ENCODE measurements around the gene SLC25A48.
A peak's percentile ranks its signal among the peaks of the same experiment; 100 is the strongest.

Gene SLC25A48

DNA sequence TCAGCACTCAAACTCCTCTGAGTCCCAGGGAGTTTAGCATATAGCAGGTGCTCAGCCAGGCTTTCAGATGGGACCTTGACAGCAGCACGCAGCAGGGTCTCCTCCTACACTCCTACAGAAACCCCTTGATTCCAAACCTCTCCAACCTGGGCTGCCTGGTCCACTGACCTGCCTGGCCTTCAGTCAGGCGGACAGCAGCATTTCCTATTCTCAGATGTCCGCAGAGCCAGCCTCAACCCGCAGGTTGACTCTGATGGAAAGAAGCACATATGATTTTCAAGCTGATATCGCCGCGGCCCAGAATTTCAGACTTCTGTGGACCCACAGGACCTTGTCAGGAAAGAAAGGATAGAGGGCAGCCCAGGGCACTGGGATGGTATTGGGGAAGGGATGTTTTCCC lies 5.3 kb upstream of the SLC25A48 start:
- CTCF ChIA-PET, result interaction anchor here (0.7 to 2.9 kb wide), 14 partner anchors 10 to 371 kb away, joined by 3 to 27 read pairs (median 8); no protein-coding TSS in a partner anchor
- no peak overlapping the region for H3K27ac ChIP-seq
- POLR2A ChIA-PET (ENCODE audit: low non-redundant PET), result no interaction called here
- no peak for DNase-seq (ENCODE audit: low spot score)
- TF ChIP-seq, protein P1, sequence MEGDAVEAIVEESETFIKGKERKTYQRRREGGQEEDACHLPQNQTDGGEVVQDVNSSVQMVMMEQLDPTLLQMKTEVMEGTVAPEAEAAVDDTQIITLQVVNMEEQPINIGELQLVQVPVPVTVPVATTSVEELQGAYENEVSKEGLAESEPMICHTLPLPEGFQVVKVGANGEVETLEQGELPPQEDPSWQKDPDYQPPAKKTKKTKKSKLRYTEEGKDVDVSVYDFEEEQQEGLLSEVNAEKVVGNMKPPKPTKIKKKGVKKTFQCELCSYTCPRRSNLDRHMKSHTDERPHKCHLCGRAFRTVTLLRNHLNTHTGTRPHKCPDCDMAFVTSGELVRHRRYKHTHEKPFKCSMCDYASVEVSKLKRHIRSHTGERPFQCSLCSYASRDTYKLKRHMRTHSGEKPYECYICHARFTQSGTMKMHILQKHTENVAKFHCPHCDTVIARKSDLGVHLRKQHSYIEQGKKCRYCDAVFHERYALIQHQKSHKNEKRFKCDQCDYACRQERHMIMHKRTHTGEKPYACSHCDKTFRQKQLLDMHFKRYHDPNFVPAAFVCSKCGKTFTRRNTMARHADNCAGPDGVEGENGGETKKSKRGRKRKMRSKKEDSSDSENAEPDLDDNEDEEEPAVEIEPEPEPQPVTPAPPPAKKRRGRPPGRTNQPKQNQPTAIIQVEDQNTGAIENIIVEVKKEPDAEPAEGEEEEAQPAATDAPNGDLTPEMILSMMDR (conservative IDR thresholded peaks at IDR 0.05; ENCODE audit: low read depth), result no peak

DNA sequence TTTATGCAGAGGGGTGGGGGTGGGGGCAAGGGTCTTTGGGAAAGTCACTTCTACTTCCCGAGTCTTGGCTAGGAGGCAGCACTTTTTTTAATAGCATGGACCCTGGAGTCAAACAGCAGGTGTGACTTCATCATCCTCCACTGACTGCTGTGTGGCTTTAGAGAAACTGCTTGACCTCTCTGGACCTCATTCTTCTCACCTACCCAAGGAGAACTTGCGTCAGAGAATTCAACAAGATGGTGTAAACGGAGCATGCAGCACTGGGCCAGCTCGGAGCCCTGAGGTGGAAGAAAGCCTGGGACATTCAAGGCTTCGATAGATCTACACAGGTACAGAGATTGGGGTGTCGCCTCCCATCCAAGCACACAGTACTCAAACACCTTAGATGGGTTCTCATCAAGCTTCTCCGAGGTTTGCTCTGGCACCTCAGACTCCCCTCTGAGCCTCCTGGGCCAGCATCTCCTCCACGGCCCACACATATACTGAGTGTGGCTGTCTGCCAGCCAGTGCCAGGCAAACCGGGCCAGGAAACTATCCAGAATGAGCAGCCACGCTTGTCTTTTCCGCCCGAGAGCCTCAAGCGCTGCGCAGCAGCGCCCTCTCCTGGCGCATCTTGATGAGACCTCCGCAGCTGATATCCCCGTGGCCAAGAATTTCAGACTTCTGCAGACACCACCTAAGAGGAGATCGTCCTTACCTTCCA lies 4.6 kb upstream of the SLC25A48 start:
- ChIA-PET CTCF (interaction anchor here (0.5 to 2.9 kb wide), 33 partner anchors 8 to 1923 kb away, joined by 3 to 27 read pairs (median 4); partner anchors contain the start of gene NEUROG1), POLR2A (ENCODE audit: low non-redundant PET) (no interaction called here)
- TF ChIP-seq, protein P1 (conservative IDR thresholded peaks at IDR 0.05; ENCODE audit: low read depth), result peak; percentile 84
- peak; percentile 82 for DNase-seq (ENCODE audit: low spot score)
- no peak overlapping the region for H3K27ac ChIP-seq

DNA sequence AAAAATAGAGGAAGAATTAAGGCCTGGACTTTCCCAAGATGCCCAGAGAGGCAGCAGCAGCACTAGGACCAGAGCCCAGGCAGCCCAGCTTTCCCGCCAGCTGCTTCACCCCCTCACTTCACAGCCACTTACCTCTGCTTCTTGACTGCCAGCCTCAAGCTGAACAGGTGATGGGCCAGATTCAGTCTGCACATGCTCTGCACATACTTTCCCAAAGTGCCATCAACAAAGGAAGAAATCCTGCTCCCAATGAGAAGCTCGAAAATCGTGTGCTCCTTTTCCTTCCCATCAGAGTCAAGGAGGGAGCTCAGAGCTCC lies 4.1 kb upstream of the SLC25A48 start:
- DNase-seq (ENCODE audit: low spot score), result no peak
- CTCF ChIA-PET, result interaction anchor here (0.6 to 2.9 kb wide), 25 partner anchors 9 to 1923 kb away, joined by 3 to 27 read pairs (median 7); partner anchors contain the start of gene NEUROG1
- H3K27ac ChIP-seq, result no peak overlapping the region
- POLR2A ChIA-PET (ENCODE audit: low non-redundant PET), result no interaction called here
- TF ChIP-seq, protein P1 (conservative IDR thresholded peaks at IDR 0.05; ENCODE audit: low read depth), result peak; percentile 42

DNA sequence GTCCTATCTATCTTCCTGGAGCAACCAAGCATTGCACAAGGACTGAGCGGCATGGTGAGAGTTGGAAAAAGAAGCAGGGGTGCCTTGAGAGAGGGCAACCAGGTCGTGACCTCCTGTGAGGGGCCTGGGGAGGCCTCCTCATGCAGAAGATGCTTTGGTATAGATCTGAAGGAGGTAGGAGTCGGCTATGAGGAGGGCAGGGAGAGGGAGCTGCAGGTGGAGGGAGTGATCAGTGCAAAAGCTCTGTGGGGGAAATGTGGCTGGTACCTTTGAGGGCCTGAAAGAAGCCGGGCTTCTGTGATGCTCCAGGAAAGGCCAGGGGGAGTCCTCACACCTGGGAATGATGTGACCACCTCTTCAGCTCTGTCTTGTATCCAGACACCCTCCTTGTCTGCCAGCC lies 3.6 kb upstream of the SLC25A48 start:
- ChIA-PET CTCF (interaction anchor here (0.8 to 2.9 kb wide), 17 partner anchors 8 to 373 kb away, joined by 3 to 27 read pairs (median 8); partner anchors contain the start of gene NEUROG1), POLR2A (ENCODE audit: low non-redundant PET) (no interaction called here)
- no peak for DNase-seq (ENCODE audit: low spot score)
- TF ChIP-seq, protein P1 (conservative IDR thresholded peaks at IDR 0.05; ENCODE audit: low read depth), result no peak
- no peak overlapping the region for H3K27ac ChIP-seq

DNA sequence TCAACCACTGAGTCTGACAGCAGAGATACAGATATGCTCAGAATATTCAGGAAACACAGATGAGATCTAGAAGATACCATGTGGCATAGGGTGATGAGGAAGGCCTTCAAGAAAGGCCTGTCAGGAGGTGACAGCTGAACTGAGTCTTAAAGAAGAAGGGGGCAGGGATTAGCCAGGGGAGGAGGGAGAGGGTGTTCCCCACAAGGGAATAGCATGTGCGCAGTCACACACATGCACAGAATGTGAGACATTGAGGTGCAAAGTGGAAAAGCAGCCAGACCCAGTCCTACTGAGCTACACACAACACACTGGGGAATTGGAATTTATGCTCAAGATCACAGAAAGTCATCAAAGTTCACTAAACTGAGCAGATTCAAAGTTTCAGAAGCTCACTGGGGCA lies 3.0 kb upstream of the SLC25A48 start:
- ChIA-PET POLR2A (ENCODE audit: low non-redundant PET) (no interaction called here), CTCF (interaction anchor here (1.0 to 2.9 kb wide), 6 partner anchors 18 to 365 kb away, joined by 4 to 27 read pairs (median 16); no protein-coding TSS in a partner anchor)
- TF ChIP-seq, protein P1 (conservative IDR thresholded peaks at IDR 0.05; ENCODE audit: low read depth), result no peak
- no peak overlapping the region for H3K27ac ChIP-seq
- DNase-seq (ENCODE audit: low spot score), result no peak

DNA sequence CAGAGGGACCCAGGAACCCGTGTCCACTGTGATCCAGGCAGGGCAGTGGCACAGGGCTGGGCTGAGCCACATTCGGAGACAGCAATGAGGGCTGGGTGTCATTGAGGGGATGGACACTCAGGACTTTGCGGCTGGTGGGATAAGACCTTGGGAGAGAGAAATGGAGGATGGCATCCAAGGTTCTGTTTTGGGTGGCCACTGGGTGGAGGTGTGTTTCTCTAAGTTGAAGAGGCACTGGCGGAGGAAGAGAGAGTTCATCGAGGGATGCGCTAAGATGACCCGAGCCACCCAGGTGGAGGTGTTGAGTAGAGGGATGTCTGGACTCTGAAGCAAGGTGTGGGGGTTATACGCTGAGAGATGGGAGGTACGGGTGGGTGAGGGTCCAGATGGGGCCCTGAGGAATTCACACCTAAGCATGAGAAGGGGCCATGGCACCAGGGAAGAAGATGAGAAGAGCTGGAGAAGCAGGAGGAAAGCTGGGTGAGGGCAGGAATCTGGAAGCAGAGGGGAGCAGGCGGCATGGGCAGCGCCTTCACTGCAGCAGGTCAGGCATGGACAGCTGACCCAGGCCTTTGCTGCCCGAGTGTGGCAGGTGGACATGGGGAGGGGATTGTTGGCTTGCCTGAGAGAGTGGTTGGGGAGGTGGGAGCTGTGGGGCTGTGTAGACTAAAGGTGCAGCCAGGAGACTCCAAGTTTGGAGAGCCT lies 2.5 kb upstream of the SLC25A48 start:
- POLR2A ChIA-PET (ENCODE audit: low non-redundant PET), result no interaction called here

More for the DNA sequence above, 2.5 kb upstream of the SLC25A48 start:
- DNase-seq (ENCODE audit: low spot score), result no peak
- CTCF ChIA-PET, result interaction anchor here (1.7 to 2.9 kb wide), 3 partner anchors 265 to 365 kb away, joined by 4 to 27 read pairs (median 18); no protein-coding TSS in a partner anchor
- H3K27ac ChIP-seq, result no peak overlapping the region
- TF ChIP-seq, protein P1 (conservative IDR thresholded peaks at IDR 0.05; ENCODE audit: low read depth), result no peak
